A549 (cell line): Measurements from ENCODE around the gene LMNA. TPM values are rescaled to one million over a fixed set of nuclear protein-coding genes. Genes with fewer than 3 reads are reported as not detected.

Experiments
- BCL3 ChIP-seq: fragments of >200 bp; sonication (Bioruptor Twin); formaldehyde crosslinking; IDR thresholded peaks from 3 replicates; pipeline ENCODE4 v1.6.1; 2016
- BHLHE40 ChIP-seq: IDR thresholded peaks from 2 replicates; pipeline ENCODE4 v1.6.1; 2012; ENCODE audit warnings: low read depth, low read length, inconsistent platforms
- CHD2 ChIP-seq: fragments of 150-350 bp; IDR thresholded peaks from 2 replicates; pipeline ENCODE4 v1.6.1; 2014; ENCODE audit warnings: low read length; ENCODE audit not compliant: partially characterized antibody
- EHF ChIP-seq: fragments of 250-450 bp; sonication (Bioruptor Pico); IDR thresholded peaks from 2 replicates; pipeline ENCODE4 v1.5.0; 2020; ENCODE audit warnings: mild to moderate bottlenecking
- EP300 ChIP-seq, 2 experiments: fragments of >200 bp; sonication (Bioruptor Twin); formaldehyde crosslinking; IDR thresholded peaks; 2 replicates in 1 of 2; 3 replicates in 1 of 2; pipeline ENCODE4 v1.6.1; 2016 to 2017
- FOSB ChIP-seq: fragments of 250-450 bp; sonication (Bioruptor Pico); IDR thresholded peaks from 2 replicates; pipeline ENCODE4 v1.5.0; 2020; ENCODE audit warnings: mild to moderate bottlenecking, moderate library complexity
- HES2 ChIP-seq: fragments of >200 bp; sonication (Bioruptor Twin); formaldehyde crosslinking; IDR thresholded peaks from 2 replicates; pipeline ENCODE4 v1.6.1; 2016
- HOXB13 ChIP-seq: fragments of 250-450 bp; sonication (Bioruptor Pico); IDR thresholded peaks from 2 replicates; pipeline ENCODE4 v1.5.0; 2020; ENCODE audit warnings: low read depth, mild to moderate bottlenecking, moderate library complexity
- HOXB5 ChIP-seq: fragments of 250-450 bp; sonication (Bioruptor Pico); IDR thresholded peaks from 2 replicates; pipeline ENCODE4 v1.5.0; 2020; ENCODE audit warnings: mild to moderate bottlenecking, moderate library complexity
- JUN ChIP-seq, 2 experiments: fragments of >200 bp; sonication (Bioruptor Twin); formaldehyde crosslinking; IDR thresholded peaks; 2 replicates in 1 of 2; 3 replicates in 1 of 2; pipeline ENCODE4 v1.6.1; 2016 to 2017
- NR3C1 ChIP-seq: fragments of >200 bp; sonication (Bioruptor Twin); formaldehyde crosslinking; IDR thresholded peaks from 3 replicates; pipeline ENCODE4 v1.6.1; 2017
- PBX3 ChIP-seq: IDR thresholded peaks from 2 replicates; pipeline ENCODE4 v1.6.1; 2012
- POLR2A ChIP-seq: IDR thresholded peaks from 2 replicates; pipeline ENCODE4 v1.6.1; 2012; ENCODE audit warnings: mild to moderate bottlenecking, low read length
- POLR2AphosphoS2 ChIP-seq: conservative IDR thresholded peaks from 2 replicates; pipeline ENCODE4 v1.6.1; 2012; ENCODE audit warnings: low read length, improper control_type of control experiment, inconsistent platforms
- RAD21 ChIP-seq, 2 experiments: fragments of >200 bp in 1 of 2; sonication (Bioruptor Twin) in 1 of 2; formaldehyde crosslinking in 1 of 2; IDR thresholded peaks in 1 of 2; conservative IDR thresholded peaks in 1 of 2; 2 replicates in 1 of 2; 3 replicates in 1 of 2; pipeline ENCODE4 v1.6.1; 2012 to 2018; ENCODE audit warnings: inconsistent platforms in 1 of 2
- RARB ChIP-seq: fragments of 250-450 bp; sonication (Bioruptor Pico); IDR thresholded peaks from 2 replicates; pipeline ENCODE4 v1.8.0; 2021; ENCODE audit warnings: mild to moderate bottlenecking, moderate library complexity
- RCOR1 ChIP-seq: fragments of 150-350 bp; IDR thresholded peaks from 2 replicates; pipeline ENCODE4 v1.6.1; 2014; ENCODE audit warnings: antibody characterized with exemption, low read length, low read depth
- REST ChIP-seq: fragments of 200-600 bp; sonication (generic); IDR thresholded peaks from 2 replicates; pipeline ENCODE4 v1.6.1; 2016; ENCODE audit warnings: antibody characterized with exemption, mild to moderate bottlenecking, moderate library complexity
- SREBF2 ChIP-seq: fragments of 450-650 bp; IDR thresholded peaks from 2 replicates; pipeline ENCODE4 v1.6.1; 2014; ENCODE audit warnings: mild to moderate bottlenecking, moderate library complexity
- TFCP2L1 ChIP-seq: fragments of 250-450 bp; sonication (Bioruptor Pico); IDR thresholded peaks from 2 replicates; pipeline ENCODE4 v1.5.0; 2021; ENCODE audit warnings: mild to moderate bottlenecking
- TP53 ChIP-seq: fragments of 250-450 bp; sonication (Bioruptor Pico); IDR thresholded peaks from 2 replicates; pipeline ENCODE4 v1.5.0; 2021; ENCODE audit warnings: mild to moderate bottlenecking, moderate library complexity
- USF2 ChIP-seq: fragments of 450-650 bp; IDR thresholded peaks from 2 replicates; pipeline ENCODE4 v1.6.1; 2014; ENCODE audit warnings: antibody characterized with exemption
- ZFP36 ChIP-seq: fragments of 450-650 bp; IDR thresholded peaks from 2 replicates; pipeline ENCODE4 v1.6.1; 2014; ENCODE audit warnings: borderline replicate concordance; ENCODE audit not compliant: partially characterized antibody
- polyA plus RNA-seq, 4 experiments: library from polyadenylated mRNA; depleted of rRNA in 3 of 4; stranded (reverse); fragments of >200 nt; fragmentation: RNase III in 1 of 4; extraction: RNeasy Plus Mini Kit Qiagen cat#74134 plus additional on column Dnase treatment in 1 of 4; gene quantifications; 2 replicates in 3 of 4; 3 replicates in 1 of 4; pipeline ENCODE4 v1.2.3, GENCODE V29; 2011 to 2017
- TF ChIP-seq, protein P1 (sequence below): IDR thresholded peaks from 2 replicates; pipeline ENCODE4 v1.6.1; 2012; ENCODE audit warnings: low read depth, borderline replicate concordance

LMNA gene
- polyA plus RNA-seq, 2 of the 4 experiments (the other 2 are of a cell fraction) = 214 to 286 TPM

- TF ChIP-seq TP53 (CRISPR knock-in tag) = 0 out of 2 replicates have a peak, but pooled peaks have one; percentile 42
- no peak for TF ChIP-seq EHF (CRISPR knock-in tag)
- TF ChIP-seq REST = no peak
- no peak for TF ChIP-seq NR3C1
- TF ChIP-seq PBX3 = no peak
- no peak for TF ChIP-seq HES2
- TF ChIP-seq BCL3 = no peak
- no peak for TF ChIP-seq CHD2
- TF ChIP-seq POLR2AphosphoS2 = no peak
- no peak for TF ChIP-seq RCOR1
- peak; percentile 98 to 99 for TF ChIP-seq RAD21 (conservative IDR thresholded peaks at IDR 0.05 in 1 of 2, IDR thresholded peaks at IDR 0.05 in 1 of 2)
- TF ChIP-seq USF2 = no peak
- no peak for TF ChIP-seq SREBF2
- TF ChIP-seq ZFP36 = no peak
- TF ChIP-seq JUN (IDR thresholded peaks at IDR 0.05) = no peak; a peak in 1 of 5 replicates
- TF ChIP-seq HOXB13 (CRISPR knock-in tag) = no peak
- no peak for TF ChIP-seq EP300 (IDR thresholded peaks at IDR 0.05)
- TF ChIP-seq POLR2A = no peak
- peak; percentile 53; the same call in 1 of the 2 replicates for TF ChIP-seq HOXB5 (CRISPR knock-in tag)
- TF ChIP-seq RARB (CRISPR knock-in tag) = no peak
- no peak for TF ChIP-seq BHLHE40
- TF ChIP-seq, protein P1, sequence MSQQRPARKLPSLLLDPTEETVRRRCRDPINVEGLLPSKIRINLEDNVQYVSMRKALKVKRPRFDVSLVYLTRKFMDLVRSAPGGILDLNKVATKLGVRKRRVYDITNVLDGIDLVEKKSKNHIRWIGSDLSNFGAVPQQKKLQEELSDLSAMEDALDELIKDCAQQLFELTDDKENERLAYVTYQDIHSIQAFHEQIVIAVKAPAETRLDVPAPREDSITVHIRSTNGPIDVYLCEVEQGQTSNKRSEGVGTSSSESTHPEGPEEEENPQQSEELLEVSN = no peak
- TF ChIP-seq TFCP2L1 = no peak
- TF ChIP-seq FOSB (CRISPR knock-in tag) = no peak
Measured at GRCh38 chr1:156096640-156097391, 17.7 kb upstream of the LMNA start (continued).
